HUES6 (cell line): ENCODE data around the gene UNC5C.

Experiments
- H3K27ac ChIP-seq: 2 replicates; pipeline ENCODE4 v1.7.0; 2013; ENCODE audit warnings: low read depth, mild to moderate bottlenecking, low read length, inconsistent platforms
- H3K27me3 ChIP-seq: 2 replicates; pipeline ENCODE4 v1.6.1; 2013; ENCODE audit warnings: low read length; ENCODE audit not compliant: control insufficient read depth, insufficient read depth
- H3K36me3 ChIP-seq: 2 replicates; pipeline ENCODE4 v1.6.1; 2013; ENCODE audit warnings: low read length; ENCODE audit not compliant: control insufficient read depth, insufficient read depth
- H3K4me1 ChIP-seq: 2 replicates; pipeline ENCODE4 v1.6.1; 2013; ENCODE audit warnings: low read length; ENCODE audit not compliant: control insufficient read depth, insufficient read depth
- H3K4me3 ChIP-seq: 2 replicates; pipeline ENCODE4 v1.5.1; 2013; ENCODE audit warnings: low read depth, low read length
- H3K9ac ChIP-seq: one replicate; pipeline ENCODE4 v1.6.1; 2013; ENCODE audit warnings: mild to moderate bottlenecking, low read length
- H3K9me3 ChIP-seq: 2 replicates; pipeline ENCODE4 v1.6.1; 2013; ENCODE audit warnings: low read depth, low read length; ENCODE audit not compliant: control insufficient read depth, insufficient read depth

UNC5C gene

GRCh38 chr4:95197353-95197752 lies 351.4 kb downstream of the UNC5C start:
- H3K4me1 ChIP-seq: no peaks in the 10 kb centered on the region
- no peaks in the 10 kb centered on the region for H3K27me3 ChIP-seq
- no peak overlapping the region for H3K4me3 ChIP-seq
- H3K36me3 ChIP-seq: no peaks in the 10 kb centered on the region
- H3K9ac ChIP-seq: no peak overlapping the region
- H3K9me3 ChIP-seq: no peaks in the 10 kb centered on the region
- no peak overlapping the region for H3K27ac ChIP-seq

GRCh38 chr4:95193391-95194224 lies 355.2 kb downstream of the UNC5C start:
- Histone ChIP-seq H3K36me3 (no peaks in the 10 kb centered on the region), H3K4me3 (no peak overlapping the region), H3K4me1 (no peaks in the 10 kb centered on the region), H3K9ac (no peak overlapping the region), H3K27me3 (no peaks in the 10 kb centered on the region), H3K9me3 (no peaks in the 10 kb centered on the region), H3K27ac (no peak overlapping the region)

- Histone ChIP-seq H3K9me3 (no peaks in the 10 kb centered on the region), H3K4me3 (no peak overlapping the region), H3K36me3 (no peaks in the 10 kb centered on the region), H3K4me1 (no peaks in the 10 kb centered on the region), H3K9ac (no peak overlapping the region), H3K27ac (no peak overlapping the region), H3K27me3 (no peaks in the 10 kb centered on the region)
Observed at GRCh38 chr4:95191537-95191936, 357.2 kb downstream of the UNC5C start.

GRCh38 chr4:95190751-95191436 lies 357.9 kb downstream of the UNC5C start:
- Histone ChIP-seq H3K4me3 (no peak overlapping the region), H3K9me3 (no peaks in the 10 kb centered on the region), H3K27me3 (no peaks in the 10 kb centered on the region), H3K27ac (no peak overlapping the region), H3K9ac (no peak overlapping the region), H3K36me3 (no peaks in the 10 kb centered on the region), H3K4me1 (no peaks in the 10 kb centered on the region)

- Histone ChIP-seq H3K27me3 (no peaks in the 10 kb centered on the region), H3K9ac (no peak overlapping the region), H3K36me3 (no peaks in the 10 kb centered on the region), H3K9me3 (no peaks in the 10 kb centered on the region), H3K27ac (no peak overlapping the region), H3K4me1 (no peaks in the 10 kb centered on the region), H3K4me3 (no peak overlapping the region)
Observed at GRCh38 chr4:95188701-95189370, 359.9 kb downstream of the UNC5C start.

- Histone ChIP-seq H3K9me3 (no peaks in the 10 kb centered on the region), H3K27me3 (no peaks in the 10 kb centered on the region), H3K36me3 (no peaks in the 10 kb centered on the region), H3K9ac (no peak overlapping the region), H3K4me1 (peaks cover 4% of the 10 kb centered on the region), H3K27ac (no peak overlapping the region), H3K4me3 (no peak overlapping the region)
Observed at GRCh38 chr4:95186666-95187065, 362.1 kb downstream of the UNC5C start.

- H3K4me3 ChIP-seq: no peak overlapping the region
- H3K4me1 ChIP-seq: peaks cover 17% of the 10 kb centered on the region
- no peak overlapping the region for H3K9ac ChIP-seq
- H3K9me3 ChIP-seq: no peaks in the 10 kb centered on the region
- no peaks in the 10 kb centered on the region; the same call in 1 of the 2 replicates for H3K27me3 ChIP-seq
- H3K36me3 ChIP-seq: no peaks in the 10 kb centered on the region
- no peak overlapping the region for H3K27ac ChIP-seq
Observed at GRCh38 chr4:95183656-95184408, 364.9 kb downstream of the UNC5C start.

- H3K9ac ChIP-seq: peak overlapping the region; percentile 39
- peaks cover 14% of the 10 kb centered on the region for H3K9me3 ChIP-seq
- H3K27me3 ChIP-seq: no peaks in the 10 kb centered on the region; the same call in 1 of the 2 replicates
- H3K4me3 ChIP-seq: no peak overlapping the region
- H3K36me3 ChIP-seq: peaks cover 3% of the 10 kb centered on the region; the same call in 1 of the 2 replicates
- peaks cover 17% of the 10 kb centered on the region for H3K4me1 ChIP-seq
- H3K27ac ChIP-seq: no peak overlapping the region
Observed at GRCh38 chr4:95181996-95182306, 366.8 kb downstream of the UNC5C start.

GRCh38 chr4:95181243-95181995 lies 367.4 kb downstream of the UNC5C start:
- Histone ChIP-seq H3K27ac (no peak overlapping the region), H3K9me3 (peaks cover 16% of the 10 kb centered on the region), H3K9ac (peak overlapping the region; percentile 39), H3K4me1 (peaks cover 17% of the 10 kb centered on the region), H3K4me3 (no peak overlapping the region), H3K27me3 (no peaks in the 10 kb centered on the region; the same call in 1 of the 2 replicates), H3K36me3 (peaks cover 3% of the 10 kb centered on the region; the same call in 1 of the 2 replicates)

- Histone ChIP-seq H3K4me3 (no peak overlapping the region), H3K36me3 (peaks cover 3% of the 10 kb centered on the region; the same call in 1 of the 2 replicates), H3K27ac (no peak overlapping the region), H3K27me3 (no peaks in the 10 kb centered on the region; the same call in 1 of the 2 replicates), H3K9ac (peak overlapping the region; percentile 31), H3K9me3 (peaks cover 16% of the 10 kb centered on the region), H3K4me1 (peaks cover 17% of the 10 kb centered on the region)
Observed at GRCh38 chr4:95180531-95181242, 368.1 kb downstream of the UNC5C start.
